Esophagus muscularis mucosa (tissue), 2 donors: Measurements from ENCODE around the gene ATP13A2.

Experiments
- EP300 ChIP-seq: sonication (generic); formaldehyde crosslinking; IDR thresholded peaks from one replicate; pipeline ENCODE4 v1.6.1; 2017; ENCODE audit warnings: antibody characterized with exemption
- POLR2A ChIP-seq: fragments of 450-650 bp; IDR thresholded peaks from one replicate; pipeline ENCODE4 v1.6.1; 2017; ENCODE audit warnings: antibody characterized with exemption, moderate library complexity, mild to moderate bottlenecking, low read depth

DNA sequence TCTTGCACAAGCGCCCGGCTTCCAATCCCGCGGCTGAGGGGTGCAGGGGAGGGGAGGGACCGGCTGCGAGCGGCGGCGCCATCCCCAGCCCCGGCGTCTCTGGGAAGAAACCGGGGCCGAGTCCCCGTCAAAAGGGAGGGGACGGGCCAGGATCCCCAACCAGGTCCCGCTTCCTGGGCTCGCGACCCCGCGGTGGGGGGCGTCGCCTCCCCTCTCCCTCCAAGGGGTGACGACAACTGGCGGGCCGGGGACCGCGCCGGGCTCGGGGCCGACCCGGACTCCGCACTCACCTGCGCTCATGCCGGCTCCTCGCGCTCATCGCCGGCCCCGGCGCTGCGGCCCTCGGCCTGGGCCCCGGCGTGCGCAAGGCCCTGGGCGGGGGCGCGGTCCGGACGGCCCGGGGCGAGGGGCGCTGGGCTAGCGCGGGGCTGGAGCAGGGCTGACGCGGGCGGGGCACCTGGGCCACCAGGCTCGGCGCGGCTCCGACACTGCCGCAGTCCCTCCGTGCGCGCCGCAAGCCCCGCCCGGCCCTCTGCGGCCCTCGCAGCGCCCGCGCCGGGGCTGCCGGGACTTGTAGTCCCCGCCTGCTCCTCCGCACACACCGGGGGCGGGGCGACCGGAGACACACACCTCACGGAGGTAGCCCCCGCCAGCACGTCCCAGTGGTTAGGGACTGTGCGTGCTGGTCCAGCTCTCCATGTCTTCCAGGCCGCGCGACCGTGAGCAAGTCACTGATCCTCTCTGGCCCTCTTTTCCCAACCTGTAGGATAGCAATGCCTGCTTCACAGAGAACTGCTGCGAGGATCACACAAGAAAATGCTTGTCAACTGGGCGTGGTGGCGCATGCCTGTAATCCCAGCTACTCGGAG is at the start of gene ATP13A2:
- TF ChIP-seq EP300 (no peak), POLR2A (no peak)
